ENCODE data around the gene C2orf49. TPM values are rescaled to one million over a fixed set of nuclear protein-coding genes. Genes with fewer than 3 reads are reported as not detected.

Gene C2orf49
- total and polyA plus RNA-seq, 2 of the 8 experiments (the other 6 are each of a cell fraction or from before 2014, with no cell fraction given): 5.6 to 19.9 TPM

DNA sequence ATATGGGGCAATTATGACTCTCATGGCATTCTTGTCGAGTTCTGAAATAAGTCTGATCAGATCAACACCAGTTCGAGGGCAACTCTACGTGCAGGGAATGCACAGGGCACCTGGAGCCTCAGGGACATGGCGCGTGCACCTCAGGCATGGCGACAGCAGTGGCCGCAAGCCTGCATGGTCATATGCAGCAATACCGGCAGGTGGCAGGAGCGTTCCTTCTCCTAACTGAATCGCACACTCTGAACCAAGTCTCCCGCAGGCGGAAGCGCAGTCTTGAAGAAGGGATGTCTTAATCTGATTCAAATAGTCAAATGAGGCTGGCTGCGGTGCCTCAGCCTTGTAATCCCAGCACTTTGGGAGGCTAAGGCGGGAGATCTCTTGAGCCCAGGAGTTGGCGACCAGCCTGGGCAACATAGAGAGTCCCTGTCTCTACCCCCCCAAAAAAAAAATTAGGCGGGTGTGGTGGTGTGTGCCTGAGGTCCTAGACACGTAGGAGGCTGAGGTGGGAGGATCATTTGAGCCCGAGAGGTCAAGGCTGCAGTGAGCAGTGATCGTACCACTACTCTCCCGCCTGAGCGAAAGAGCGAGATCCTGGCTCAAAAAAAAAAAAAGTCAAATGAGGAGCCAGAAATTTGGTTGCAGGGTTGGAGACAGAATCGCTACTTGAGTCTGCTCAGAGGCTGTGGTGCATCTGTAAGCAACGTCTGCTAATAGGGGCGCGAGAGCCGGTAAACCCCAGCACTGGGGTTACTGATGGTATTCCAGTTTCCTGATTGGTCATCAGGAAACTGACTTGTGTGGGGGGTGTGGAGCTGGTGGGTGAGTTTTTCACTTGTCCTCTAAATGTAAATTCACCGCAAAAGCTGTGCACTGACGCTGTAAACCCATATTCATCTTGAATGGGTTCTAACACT lies 32.7 kb downstream of the C2orf49 start (continued):
- TF ChIP-seq SAP30 (IDR thresholded peaks at IDR 0.05; ENCODE audit: insufficient read depth, insufficient replicate concordance, low read length) (no peak), ASH2L (IDR thresholded peaks at IDR 0.05; ENCODE audit: low read length) (no peak), TEAD4 (IDR thresholded peaks at IDR 0.05; ENCODE audit: low read depth, low read length) (peak; percentile 39; the same call in 1 of the 2 replicates), RXRA (IDR thresholded peaks at IDR 0.05; ENCODE audit: insufficient read depth, low read depth, low read length) (no peak), EP300 (IDR thresholded peaks at IDR 0.05; ENCODE audit: borderline replicate concordance in 1 of 2, low read depth in 2 of 2, low read length in 2 of 2) (no peak), SIRT6 (IDR thresholded peaks at IDR 0.05; ENCODE audit: low read length) (no peak), TBP (IDR thresholded peaks at IDR 0.05; ENCODE audit: low read depth, low read length) (no peak), SRF (IDR thresholded peaks at IDR 0.05; ENCODE audit: low read depth, low read length) (no peak), JUN (IDR thresholded peaks at IDR 0.05; ENCODE audit: low read depth, low read length) (no peak), KDM5A (IDR thresholded peaks at IDR 0.05; ENCODE audit: low read length) (no peak), ZNF274 (IDR thresholded peaks at IDR 0.05; ENCODE audit: borderline replicate concordance, extremely low read depth, low read length) (no peak), BCL11A (IDR thresholded peaks at IDR 0.05; ENCODE audit: low read depth in 2 of 2, low read length in 2 of 2) (no peak), POU5F1 (IDR thresholded peaks at IDR 0.05; ENCODE audit: low read depth, low read length) (no peak), GTF2F1 (IDR thresholded peaks at IDR 0.05; ENCODE audit: borderline replicate concordance, low read depth, low read length) (no peak), BACH1 (IDR thresholded peaks at IDR 0.05; ENCODE audit: low read length) (no peak), CHD1 (IDR thresholded peaks at IDR 0.05; ENCODE audit: low read depth, low read length) (no peak)
- TF ChIP-seq, protein P1, sequence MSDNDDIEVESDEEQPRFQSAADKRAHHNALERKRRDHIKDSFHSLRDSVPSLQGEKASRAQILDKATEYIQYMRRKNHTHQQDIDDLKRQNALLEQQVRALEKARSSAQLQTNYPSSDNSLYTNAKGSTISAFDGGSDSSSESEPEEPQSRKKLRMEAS (IDR thresholded peaks at IDR 0.05): peak; percentile 60
- TF ChIP-seq, protein P2, sequence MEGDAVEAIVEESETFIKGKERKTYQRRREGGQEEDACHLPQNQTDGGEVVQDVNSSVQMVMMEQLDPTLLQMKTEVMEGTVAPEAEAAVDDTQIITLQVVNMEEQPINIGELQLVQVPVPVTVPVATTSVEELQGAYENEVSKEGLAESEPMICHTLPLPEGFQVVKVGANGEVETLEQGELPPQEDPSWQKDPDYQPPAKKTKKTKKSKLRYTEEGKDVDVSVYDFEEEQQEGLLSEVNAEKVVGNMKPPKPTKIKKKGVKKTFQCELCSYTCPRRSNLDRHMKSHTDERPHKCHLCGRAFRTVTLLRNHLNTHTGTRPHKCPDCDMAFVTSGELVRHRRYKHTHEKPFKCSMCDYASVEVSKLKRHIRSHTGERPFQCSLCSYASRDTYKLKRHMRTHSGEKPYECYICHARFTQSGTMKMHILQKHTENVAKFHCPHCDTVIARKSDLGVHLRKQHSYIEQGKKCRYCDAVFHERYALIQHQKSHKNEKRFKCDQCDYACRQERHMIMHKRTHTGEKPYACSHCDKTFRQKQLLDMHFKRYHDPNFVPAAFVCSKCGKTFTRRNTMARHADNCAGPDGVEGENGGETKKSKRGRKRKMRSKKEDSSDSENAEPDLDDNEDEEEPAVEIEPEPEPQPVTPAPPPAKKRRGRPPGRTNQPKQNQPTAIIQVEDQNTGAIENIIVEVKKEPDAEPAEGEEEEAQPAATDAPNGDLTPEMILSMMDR (IDR thresholded peaks at IDR 0.05; ENCODE audit: control extremely low read depth in 1 of 3, insufficient read depth in 1 of 3, low read depth in 1 of 3, low read length in 3 of 3): peak; percentile 95 to 99 (median 98)

Data from H1 (cell line).